CD4-positive, alpha-beta T cell (primary cell): ENCODE measurements around the gene RLIM. TPM values are rescaled to one million over a fixed set of nuclear protein-coding genes. Genes with fewer than 3 reads are reported as not detected.

ENCODE experiments used
- ATAC-seq: fragments of 200-7000 bp; cut with Tn5 transposase; one replicate; pipeline ENCODE4 v1.10.0; 2022; ENCODE audit warnings: mild to moderate bottlenecking; ENCODE audit not compliant: poor library complexity
- CTCF ChIA-PET: fragments of 350-600 bp; sonication (Branson Sonifier 250); formaldehyde crosslinking; loops from one replicate; lab custom pipeline; 2021; ENCODE audit warnings: antibody characterized with exemption, inconsistent platforms; lab: Charles Lee
- POLR2A ChIA-PET: fragments of 350-600 bp; sonication (Branson Sonifier 250); formaldehyde crosslinking; loops from one replicate; lab custom pipeline; 2021; ENCODE audit warnings: antibody characterized with exemption, inconsistent platforms; lab: Charles Lee
- DNase-seq, 14 experiments: peaks; one replicate each; pipeline ENCODE4 v3.0.0-alpha.2; 2013 to 2020; ENCODE audit warnings: mixed read lengths in 2 of 14
- H3K27ac ChIP-seq, 2 donors: one replicate each; pipeline versions ENCODE4 v1.5.1 to v1.7.0; 2013; ENCODE audit warnings: low read length in 2 of 2, low read depth in 1 of 2, mild to moderate bottlenecking in 1 of 2
- H3K27me3 ChIP-seq, 2 experiments: 1 replicate in 1 of 2; 2 replicates in 1 of 2; pipeline versions ENCODE4 v1.6.1 to v1.7.0; 2013; ENCODE audit warnings: low read length in 2 of 2, control low read depth in 1 of 2, mild to moderate bottlenecking in 1 of 2, moderate library complexity in 1 of 2; ENCODE audit not compliant: insufficient read depth in 2 of 2, control insufficient read depth in 1 of 2
- H3K36me3 ChIP-seq: one replicate; pipeline ENCODE4 v1.6.1; 2013; ENCODE audit warnings: low read length, control low read depth; ENCODE audit not compliant: insufficient read depth
- H3K4me1 ChIP-seq: one replicate; pipeline ENCODE4 v1.6.1; 2013; ENCODE audit warnings: low read length, control low read depth; ENCODE audit not compliant: insufficient read depth
- H3K4me3 ChIP-seq: one replicate; pipeline ENCODE4 v1.5.1; 2013; ENCODE audit warnings: mild to moderate bottlenecking, low read length, moderate library complexity
- H3K9me3 ChIP-seq, 2 experiments: 1 replicate in 1 of 2; 2 replicates in 1 of 2; pipeline versions ENCODE4 v1.6.1 to v1.7.0; 2013; ENCODE audit warnings: low read length in 2 of 2, mild to moderate bottlenecking in 2 of 2, control low read depth in 1 of 2, moderate library complexity in 1 of 2; ENCODE audit not compliant: control insufficient read depth in 1 of 2, insufficient read depth in 1 of 2
- H3K27ac Mint-ChIP-seq: one replicate; pipeline ENCODE4 v1.8.0; 2020; ENCODE audit warnings: mixed read lengths
- H3K27me3 Mint-ChIP-seq: one replicate; pipeline ENCODE4 v1.8.0; 2021; ENCODE audit warnings: mixed read lengths
- H3K36me3 Mint-ChIP-seq: one replicate; pipeline ENCODE4 v1.8.0; 2021; ENCODE audit warnings: low read depth, mixed read lengths
- H3K4me1 Mint-ChIP-seq: one replicate; pipeline ENCODE4 v1.8.0; 2021; ENCODE audit warnings: low read depth, mixed read lengths
- H3K4me3 Mint-ChIP-seq: one replicate; pipeline ENCODE4 v1.8.0; 2020; ENCODE audit warnings: mild to moderate bottlenecking, mixed read lengths
- H3K9me3 Mint-ChIP-seq: one replicate; pipeline ENCODE4 v1.8.0; 2020; ENCODE audit warnings: mixed read lengths
- CTCF ChIP-seq: fragments of 200-600 bp; IDR thresholded peaks from one replicate; pipeline ENCODE4 v1.8.0; 2022; ENCODE audit warnings: antibody characterized with exemption, mild to moderate bottlenecking
- intact Hi-C, 2 experiments: fragments of 100-400 bp; cut with DNase I in 1 of 2; cut with micrococcal nuclease in 1 of 2; formaldehyde crosslinking; loops; one replicate each; pipeline versions ENCODE4 v1.15.1 to v1.9.0; 2023 to 2025; cut with DNase I, micrococcal nuclease
- total RNA-seq, 174 experiments: library from RNA in 2 of 174; stranded (reverse) in 2 of 174; gene quantifications; one replicate each; pipeline ENCODE4 v1.2.3 and lab custom pipeline; 2021 to 2026

The RLIM gene
- total RNA-seq, 2 experiments from 2014 or later: 71.0 to 73.6 TPM

GRCh38 chrX:74535408-74536151, 78.8 kb downstream of the RLIM start:
- Histone ChIP-seq H3K36me3 (no peaks in the 10 kb centered on the region), H3K4me1 (peaks cover 18% of the 10 kb centered on the region), H3K4me3 (peak overlapping the region; percentile 76), H3K9me3 (no peaks in the 10 kb centered on the region), H3K27ac (peak overlapping the region; percentile 2 to 45), H3K27me3 (no peaks in the 10 kb centered on the region)
- POLR2A ChIA-PET: interaction anchor here (0.7 to 1.1 kb wide), 2 partner anchors 11 to 975 kb away, joined by 3 read pairs; no protein-coding TSS in a partner anchor
- DNase-seq (peak in 8 of 14 experiments; percentile 12 to 50 (median 38)), ATAC-seq (peak; percentile 61)
- H3K9me3 Mint-ChIP-seq: no peaks in the 10 kb centered on the region
- no peaks in the 10 kb centered on the region for H3K27me3 Mint-ChIP-seq
- peaks cover 12% of the 10 kb centered on the region for H3K4me1 Mint-ChIP-seq
- no peaks in the 10 kb centered on the region for H3K36me3 Mint-ChIP-seq
- no peak for TF ChIP-seq CTCF
- CTCF ChIA-PET: interaction anchor here (0.5 kb wide), 1 partner anchor 107 kb away, joined by 3 read pairs; no protein-coding TSS in a partner anchor
- peak overlapping the region; percentile 86 for H3K4me3 Mint-ChIP-seq
- peak overlapping the region; percentile 78 for H3K27ac Mint-ChIP-seq
- intact Hi-C loops: no loop called here

Other genes with a start within 250 kb of the RLIM start
- gene SLC16A2, start 193.1 kb downstream of the RLIM start, total RNA-seq: under 1 TPM; 0.16 to 0.22 TPM